Superior temporal gyrus (tissue), 1 donor: ENCODE results near the gene PROKR1.

Source experiments
- DNase-seq: peaks from one replicate; pipeline ENCODE4 v3.0.0-alpha.2; 2016; ENCODE audit errors: extremely low spot score

PROKR1 gene

DNA sequence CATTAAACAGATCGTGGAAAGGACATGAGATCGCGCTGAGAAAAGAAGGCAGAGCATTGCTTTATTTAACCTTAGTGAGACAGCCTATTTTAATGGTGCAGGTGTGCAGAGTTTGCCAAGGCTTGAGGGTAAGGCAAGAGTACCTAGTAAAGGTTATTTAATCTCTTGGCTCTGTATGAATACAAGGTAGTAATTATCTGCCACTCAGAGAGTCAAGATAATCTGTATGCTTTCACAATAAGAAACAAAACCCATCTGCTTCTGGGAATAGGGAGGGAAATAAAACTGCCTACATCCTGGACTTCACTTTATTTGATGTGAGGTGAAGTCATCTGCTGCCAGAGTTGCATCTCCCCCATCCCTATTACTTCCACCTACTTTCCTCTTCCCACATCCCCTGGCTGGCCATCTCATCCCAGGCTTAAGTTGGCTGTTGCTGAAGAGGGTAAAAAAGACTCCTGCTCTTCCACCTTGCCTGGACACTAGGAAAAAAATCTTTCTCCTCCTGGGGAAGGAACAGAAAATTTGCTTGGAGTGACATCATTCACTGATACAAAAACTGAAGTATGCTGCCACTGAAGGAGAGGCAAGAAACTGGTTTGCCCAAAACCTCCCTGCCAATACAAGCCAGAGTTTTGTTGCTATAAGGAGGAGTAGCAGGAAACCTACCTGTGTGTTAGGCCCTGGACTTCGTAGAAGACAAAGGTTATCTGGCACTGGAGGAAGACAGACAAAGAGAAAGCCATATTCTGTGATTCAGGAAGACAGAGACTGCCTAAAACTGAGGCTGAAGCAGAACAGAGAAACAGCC, 55.4 kb downstream of the PROKR1 start:
- no peak for DNase-seq

GRCh38 chr2:68700560-68700959, 57.2 kb downstream of the PROKR1 start:
- DNase-seq, result no peak

GRCh38 chr2:68706637-68707036, 63.3 kb downstream of the PROKR1 start:
- DNase-seq, result no peak
